OCI-M1 (cell line): ENCODE results near the gene TUFM.

Experiments used
- DNase-seq: peaks from one replicate; lab custom pipeline; 2025; lab: John Stamatoyannopoulos, UW

TUFM gene

GRCh38 chr16:28802235-28803019 is 43.7 kb downstream of the TUFM start:
- DNase-seq = peak; percentile 87
